Tibial artery (tissue), 4 donors: ENCODE data around the gene UPB1.

Source experiments
- DNase-seq, 2 donors: peaks; one replicate each; pipeline ENCODE4 v3.0.0-alpha.2; 2019
- H3K27ac ChIP-seq, 2 donors: fragments of 200-600 bp; sonication (generic) in 1 of 2; 1 replicate in 1 of 2; 2 replicates in 1 of 2; pipeline ENCODE4 v1.5.1; 2018 to 2019; ENCODE audit warnings: mild to moderate bottlenecking in 1 of 2
- H3K27me3 ChIP-seq, 2 donors: fragments of 200-600 bp; sonication (generic) in 1 of 2; one replicate each; pipeline versions ENCODE4 v1.5.1 to v1.6.0; 2016 to 2019
- H3K36me3 ChIP-seq, 3 donors: fragments of 200-600 bp; sonication (generic) in 2 of 3; one replicate each; pipeline ENCODE4 v1.5.1; 2016 to 2019; ENCODE audit warnings: mild to moderate bottlenecking in 2 of 3
- H3K4me1 ChIP-seq, 4 donors: fragments of 200-600 bp; sonication (generic) in 2 of 4; 1 replicate in 3 of 4; 2 replicates in 1 of 4; pipeline ENCODE4 v1.5.1; 2016 to 2019
- H3K4me3 ChIP-seq, 2 donors: fragments of 200-600 bp; sonication (generic) in 1 of 2; 1 replicate in 1 of 2; 2 replicates in 1 of 2; pipeline ENCODE4 v1.5.1; 2018 to 2019; ENCODE audit warnings: mild to moderate bottlenecking in 2 of 2
- H3K9me3 ChIP-seq, 3 donors: fragments of 200-600 bp; sonication (generic) in 1 of 3; one replicate each; pipeline ENCODE4 v1.5.1; 2016 to 2019
- intact Hi-C: fragments of 100-400 bp; cut with DNase I; formaldehyde crosslinking; loops from one replicate; pipeline ENCODE4 v1.15.0; 2023; ENCODE audit warnings: low total_unique reads
- TF ChIP-seq, protein P1 (sequence below), 2 experiments: fragments of 200-600 bp in 1 of 2; fragments of 450-650 bp in 1 of 2; IDR thresholded peaks; one replicate each; pipeline ENCODE4 v1.5.1; 2017 to 2019; ENCODE audit warnings: antibody characterized with exemption in 2 of 2, mild to moderate bottlenecking in 1 of 2, moderate library complexity in 1 of 2

Gene UPB1

DNA sequence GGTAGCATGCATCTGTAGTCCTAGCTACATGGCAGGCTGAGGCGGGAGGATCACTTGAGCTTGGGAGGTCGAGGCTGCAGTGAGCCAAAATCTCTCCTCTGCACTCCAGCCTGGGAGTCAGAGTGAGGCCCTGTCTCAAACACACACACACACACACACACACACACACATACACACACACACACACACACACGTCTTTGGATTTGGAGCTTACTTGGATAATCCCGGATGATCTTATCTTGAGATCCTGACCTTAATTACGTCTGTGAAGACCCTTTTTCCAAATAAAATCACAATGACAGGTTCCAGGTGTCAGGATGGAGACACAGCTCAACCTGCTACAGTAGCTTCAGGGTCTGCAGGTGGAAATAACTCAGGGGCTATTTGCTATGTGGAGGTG is 1.1 kb downstream of the UPB1 start:
- Histone ChIP-seq H3K4me1 (peaks cover 0 to 10% (median 5%) of the 10 kb centered on the region in 4 donors), H3K27me3 (peaks cover 0 to 13% of the 10 kb centered on the region in 2 donors), H3K4me3 (no peak overlapping the region), H3K27ac (no peak overlapping the region), H3K9me3 (no peaks in the 10 kb centered on the region), H3K36me3 (no peaks in the 10 kb centered on the region)
- DNase-seq, result no peak
- intact Hi-C loops, result loop anchor here (5.0 kb wide), 1 partner anchor 74 kb away; no protein-coding TSS in a partner anchor
- TF ChIP-seq, protein P1, sequence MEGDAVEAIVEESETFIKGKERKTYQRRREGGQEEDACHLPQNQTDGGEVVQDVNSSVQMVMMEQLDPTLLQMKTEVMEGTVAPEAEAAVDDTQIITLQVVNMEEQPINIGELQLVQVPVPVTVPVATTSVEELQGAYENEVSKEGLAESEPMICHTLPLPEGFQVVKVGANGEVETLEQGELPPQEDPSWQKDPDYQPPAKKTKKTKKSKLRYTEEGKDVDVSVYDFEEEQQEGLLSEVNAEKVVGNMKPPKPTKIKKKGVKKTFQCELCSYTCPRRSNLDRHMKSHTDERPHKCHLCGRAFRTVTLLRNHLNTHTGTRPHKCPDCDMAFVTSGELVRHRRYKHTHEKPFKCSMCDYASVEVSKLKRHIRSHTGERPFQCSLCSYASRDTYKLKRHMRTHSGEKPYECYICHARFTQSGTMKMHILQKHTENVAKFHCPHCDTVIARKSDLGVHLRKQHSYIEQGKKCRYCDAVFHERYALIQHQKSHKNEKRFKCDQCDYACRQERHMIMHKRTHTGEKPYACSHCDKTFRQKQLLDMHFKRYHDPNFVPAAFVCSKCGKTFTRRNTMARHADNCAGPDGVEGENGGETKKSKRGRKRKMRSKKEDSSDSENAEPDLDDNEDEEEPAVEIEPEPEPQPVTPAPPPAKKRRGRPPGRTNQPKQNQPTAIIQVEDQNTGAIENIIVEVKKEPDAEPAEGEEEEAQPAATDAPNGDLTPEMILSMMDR (IDR thresholded peaks at IDR 0.05), result no peak

DNA sequence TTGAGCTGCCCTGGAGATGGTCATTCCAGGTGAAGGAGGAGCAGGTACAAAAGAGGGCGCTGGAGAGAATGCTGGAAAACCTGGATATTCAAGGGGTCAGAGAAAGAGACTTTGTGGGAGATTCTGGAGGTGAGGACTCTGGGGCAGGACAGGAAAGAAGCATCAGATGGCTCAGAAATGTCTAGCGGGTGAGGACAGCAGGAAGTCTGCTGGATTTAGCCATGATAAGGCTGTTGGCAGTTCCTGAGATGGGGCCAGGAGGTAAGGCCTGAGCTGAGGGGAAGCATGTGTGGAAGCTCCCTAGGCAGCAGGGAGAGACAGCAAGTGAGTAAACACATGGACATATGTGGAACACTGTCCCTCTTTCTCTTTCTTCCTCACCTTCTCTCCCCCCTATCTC is 1.5 kb downstream of the UPB1 start:
- H3K4me3 ChIP-seq, result no peak overlapping the region
- no peak overlapping the region for H3K27ac ChIP-seq
- H3K4me1 ChIP-seq, result peaks cover 0 to 10% (median 5%) of the 10 kb centered on the region in 4 donors
- DNase-seq, result no peak
- peaks cover 0 to 13% of the 10 kb centered on the region in 2 donors for H3K27me3 ChIP-seq
- intact Hi-C loops, result loop anchor here (5.0 kb wide), 1 partner anchor 74 kb away; no protein-coding TSS in a partner anchor
- TF ChIP-seq, protein P1 (IDR thresholded peaks at IDR 0.05), result no peak
- H3K9me3 ChIP-seq, result no peaks in the 10 kb centered on the region
- no peaks in the 10 kb centered on the region for H3K36me3 ChIP-seq

DNA sequence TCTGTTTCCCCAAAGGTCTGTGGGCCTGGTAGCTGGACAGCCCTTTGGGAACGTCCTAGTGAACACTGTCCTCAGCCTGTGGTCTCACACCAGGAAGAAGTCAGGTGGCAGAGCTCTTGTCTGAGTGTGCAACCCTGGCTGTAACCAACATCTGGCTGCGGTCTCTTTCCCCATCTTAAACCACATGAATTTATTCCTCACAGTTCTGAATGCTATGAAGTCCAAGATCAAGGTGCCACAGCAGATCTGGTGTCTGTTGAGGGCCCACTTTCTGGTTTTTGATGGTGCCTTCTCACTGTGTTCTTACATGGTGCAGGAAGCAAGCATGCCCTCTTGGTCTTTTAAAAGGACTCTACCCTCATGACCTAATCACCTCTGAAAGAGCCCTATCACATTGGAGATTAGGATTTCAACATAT is 2.7 kb downstream of the UPB1 start:
- intact Hi-C loops, result loop anchor here (5.0 kb wide), 1 partner anchor 76 kb away; no protein-coding TSS in a partner anchor
- Histone ChIP-seq H3K9me3 (no peaks in the 10 kb centered on the region), H3K4me3 (no peak overlapping the region), H3K4me1 (peaks cover 0 to 10% (median 5%) of the 10 kb centered on the region in 4 donors), H3K27me3 (peaks cover 0 to 13% of the 10 kb centered on the region in 2 donors), H3K27ac (no peak overlapping the region), H3K36me3 (no peaks in the 10 kb centered on the region)
- TF ChIP-seq, protein P1 (IDR thresholded peaks at IDR 0.05), result no peak
- DNase-seq, result no peak

DNA sequence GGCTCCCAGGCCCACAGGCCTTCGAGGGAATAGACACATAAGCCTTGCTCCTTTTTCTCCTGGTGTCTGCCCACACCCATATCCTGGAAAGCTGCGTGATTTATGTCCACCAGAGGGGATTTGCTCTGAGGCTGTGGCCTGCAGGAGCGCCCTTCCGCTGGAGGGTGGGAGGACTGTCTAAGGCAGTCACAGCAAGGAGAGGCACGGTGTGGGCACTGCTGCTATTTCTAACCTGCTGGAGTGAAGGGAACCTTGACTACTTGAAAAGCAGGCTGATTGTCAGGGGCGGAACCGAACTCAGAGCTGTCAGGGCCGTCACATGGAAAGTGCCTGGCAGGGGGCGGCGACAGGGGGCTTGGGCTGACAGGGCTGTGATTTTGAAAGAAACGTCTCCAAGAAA is 3.7 kb downstream of the UPB1 start:
- Histone ChIP-seq H3K9me3 (no peaks in the 10 kb centered on the region), H3K27me3 (peaks cover 0 to 13% of the 10 kb centered on the region in 2 donors), H3K27ac (no peak overlapping the region), H3K36me3 (no peaks in the 10 kb centered on the region), H3K4me3 (no peak overlapping the region), H3K4me1 (peaks cover 0 to 10% (median 5%) of the 10 kb centered on the region in 4 donors)
- intact Hi-C loops, result loop anchor here (5.0 kb wide), 1 partner anchor 77 kb away; no protein-coding TSS in a partner anchor
- no peak for DNase-seq
- TF ChIP-seq, protein P1 (IDR thresholded peaks at IDR 0.05), result no peak

DNA sequence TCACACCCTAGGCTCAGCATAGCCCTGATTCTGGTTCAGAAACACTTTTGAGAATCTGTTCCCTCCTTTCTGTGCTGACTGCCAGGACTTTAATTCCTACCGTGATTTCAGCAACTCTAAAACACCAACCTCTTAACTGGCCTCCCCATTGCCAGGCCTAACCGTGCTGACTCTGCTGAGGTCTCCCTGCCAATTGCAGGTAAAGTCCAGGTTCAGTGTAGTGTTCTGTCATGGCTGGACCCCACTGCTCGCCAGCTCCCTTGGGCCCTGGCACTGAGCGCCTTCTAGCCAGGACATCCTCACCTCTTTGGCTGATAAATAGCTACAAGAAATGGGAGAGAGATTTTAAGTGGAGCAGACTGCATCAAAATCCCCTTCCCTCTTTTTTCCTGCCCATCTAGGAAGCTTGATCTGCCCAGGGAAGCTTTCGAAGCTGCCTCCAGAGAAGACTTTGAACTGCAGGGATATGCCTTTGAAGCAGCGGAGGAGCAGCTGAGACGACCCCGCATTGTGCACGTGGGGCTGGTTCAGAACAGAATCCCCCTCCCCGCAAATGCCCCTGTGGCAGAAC is 4.7 kb downstream of the UPB1 start:
- intact Hi-C loops, result loop anchor here (5.0 to 10.0 kb wide), 2 partner anchors 77 to 175 kb away; no protein-coding TSS in a partner anchor
- no peaks in the 10 kb centered on the region for H3K9me3 ChIP-seq
- TF ChIP-seq, protein P1 (IDR thresholded peaks at IDR 0.05), result no peak
- H3K4me1 ChIP-seq, result peaks cover 0 to 4% (median 1%) of the 10 kb centered on the region in 4 donors
- H3K36me3 ChIP-seq, result no peaks in the 10 kb centered on the region
- DNase-seq, result no peak
- no peak overlapping the region for H3K4me3 ChIP-seq
- peaks cover 0 to 5% of the 10 kb centered on the region in 2 donors for H3K27me3 ChIP-seq
- no peak overlapping the region for H3K27ac ChIP-seq
